Measurements from ENCODE around the gene TRIM66.

TRIM66 gene

DNA sequence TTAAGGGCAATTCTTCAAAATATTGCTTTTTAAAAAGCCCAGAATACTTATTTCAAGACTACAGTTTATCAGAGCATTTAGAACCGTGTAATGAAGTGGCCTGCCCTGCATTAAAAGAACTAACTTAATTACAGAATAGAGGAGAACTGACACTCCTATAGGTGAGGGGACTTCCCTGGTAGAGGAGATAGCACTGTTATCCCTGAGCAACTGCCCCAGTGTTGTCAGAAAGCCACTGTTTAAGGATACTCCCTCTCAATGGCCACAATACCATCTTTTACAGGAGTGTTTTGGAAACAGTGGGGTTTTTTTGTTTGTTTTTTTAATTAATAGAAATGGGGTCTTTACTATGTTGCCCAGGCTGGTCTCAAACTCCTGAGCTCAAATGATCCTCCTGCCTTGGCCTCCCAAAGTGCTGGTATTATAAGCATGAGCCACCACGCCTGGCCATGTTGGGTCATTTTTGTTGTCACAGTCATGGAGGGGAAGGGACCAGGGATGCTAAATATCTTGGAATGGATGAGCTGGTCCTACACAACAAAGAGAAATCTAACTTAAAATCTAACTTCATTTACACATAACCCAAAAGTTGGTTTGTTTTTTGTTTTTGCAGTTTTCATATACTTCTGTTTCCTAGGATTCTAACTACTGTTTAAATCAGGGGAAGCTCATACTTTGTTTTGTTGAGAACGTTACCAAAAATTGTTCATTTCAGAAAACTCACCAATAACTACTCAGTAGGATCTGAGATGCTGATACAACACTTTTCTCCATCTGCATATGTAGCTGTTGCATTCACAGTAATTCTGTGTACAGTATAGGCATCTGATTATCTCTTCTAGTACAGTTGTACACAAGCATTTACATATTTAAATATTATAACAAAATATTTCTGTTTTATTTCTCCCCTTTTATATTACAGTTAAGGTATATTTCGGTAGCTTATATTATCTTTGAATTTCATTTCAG, 8.2 kb upstream of the TRIM66 start:
- DNase-seq (ENCODE audit: insufficient read length, low spot score) = no peak
- TF ChIP-seq POLR2A (IDR thresholded peaks at IDR 0.05; ENCODE audit: low read depth, low read length) = no peak
- FAIRE-seq = no peak

DNA sequence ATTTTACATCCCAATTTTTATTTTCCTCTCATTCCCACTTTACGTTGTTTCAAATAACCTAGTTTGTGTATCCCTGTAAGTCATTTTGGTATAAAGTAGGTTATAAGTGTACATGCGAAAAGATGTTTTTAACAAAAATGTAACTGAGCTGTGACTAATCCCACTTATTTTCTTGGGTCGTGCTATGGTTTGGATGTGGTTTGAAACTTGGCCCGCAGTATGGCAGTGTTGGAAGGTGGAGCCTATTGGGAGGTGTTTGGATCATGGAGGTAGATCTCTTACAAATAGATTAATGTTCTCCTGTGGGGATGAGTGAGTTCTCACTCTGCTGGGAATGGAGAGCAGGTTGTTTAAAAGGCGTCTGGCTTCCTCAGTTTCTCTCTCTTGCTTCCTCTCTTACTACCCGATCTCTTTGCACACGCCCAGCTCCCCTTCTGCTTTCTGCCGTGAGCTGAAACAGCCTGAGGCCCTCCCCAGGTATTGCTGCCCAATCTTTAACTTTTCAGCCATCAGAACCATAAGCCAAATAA, 7.3 kb upstream of the TRIM66 start:
- no peak for TF ChIP-seq POLR2A (IDR thresholded peaks at IDR 0.05; ENCODE audit: low read depth, low read length)
- no peak for FAIRE-seq

DNA sequence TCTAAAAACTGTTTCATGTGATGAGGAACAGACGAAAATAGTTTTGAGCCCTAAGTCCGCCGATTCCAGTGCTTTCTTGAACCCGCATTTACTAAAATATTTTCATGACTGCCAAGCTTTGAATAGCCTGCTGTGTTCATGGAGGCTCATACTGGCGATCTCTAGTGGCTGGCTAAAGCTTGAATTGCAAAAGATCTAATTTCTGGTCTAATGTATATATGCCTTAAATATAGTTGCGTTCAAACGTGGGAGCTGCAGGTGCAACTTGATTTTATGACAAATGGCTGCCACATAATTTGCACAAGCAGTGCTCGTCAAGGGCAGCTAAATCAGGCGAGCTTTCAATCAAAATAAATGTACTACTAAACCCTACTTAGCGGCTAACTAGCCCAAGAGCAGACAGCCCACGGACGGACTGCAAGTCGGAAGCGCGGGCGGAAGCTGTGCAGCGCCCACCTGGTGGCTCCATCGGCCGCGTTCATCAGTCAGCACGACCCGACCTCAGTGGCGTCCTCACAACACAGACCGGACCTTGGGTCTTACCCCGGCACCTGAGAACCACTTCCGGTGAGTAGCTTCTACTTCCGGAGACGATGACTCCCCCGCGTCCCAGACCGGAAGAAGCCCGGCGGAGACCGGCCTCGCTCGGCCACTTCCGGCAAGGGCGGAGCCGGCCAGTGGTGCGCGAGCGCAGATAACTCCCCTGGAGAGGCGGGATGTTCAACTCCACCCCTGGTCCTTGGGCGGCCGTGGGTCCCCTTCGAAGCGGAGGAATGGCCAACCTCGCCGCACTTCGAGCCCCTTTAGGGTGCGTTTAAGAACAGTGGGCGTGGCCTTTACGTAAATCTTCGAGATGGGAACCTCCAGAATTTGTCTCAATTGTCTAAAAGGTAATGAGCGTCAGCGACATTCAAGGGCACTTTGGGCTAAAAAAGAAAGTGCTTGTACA, 6.2 kb upstream of the TRIM66 start:
- TF ChIP-seq POLR2A (IDR thresholded peaks at IDR 0.05; ENCODE audit: low read depth, low read length) = peak; percentile 82
- DNase-seq (ENCODE audit: insufficient read length, low spot score) (peak; percentile 95), FAIRE-seq (peak; percentile 66)

More for the DNA sequence above, 7.3 kb upstream of the TRIM66 start:
- no peak for DNase-seq (ENCODE audit: insufficient read length, low spot score)

DNA sequence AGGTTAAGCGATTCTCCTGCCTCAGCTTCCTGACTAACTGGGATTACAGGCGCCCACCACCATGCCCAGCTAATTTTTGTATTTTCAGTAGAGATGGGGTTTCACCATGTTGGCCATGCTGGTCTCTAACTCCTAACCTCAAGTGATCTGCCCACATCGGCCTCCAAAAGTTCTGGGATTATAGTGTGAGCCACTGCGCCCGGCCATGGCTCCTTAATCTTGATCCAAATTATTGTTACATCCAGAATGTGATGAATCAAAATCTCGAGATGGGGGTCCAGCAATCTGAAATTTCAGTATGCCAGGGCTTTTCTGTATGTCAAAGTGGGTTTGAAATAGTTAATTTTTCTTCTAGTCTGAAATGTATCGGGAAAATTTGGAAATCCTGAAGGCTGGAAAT, 3.9 kb upstream of the TRIM66 start:
- FAIRE-seq (no peak), DNase-seq (ENCODE audit: insufficient read length, low spot score) (no peak)
- TF ChIP-seq POLR2A (IDR thresholded peaks at IDR 0.05; ENCODE audit: low read depth, low read length) = no peak

GRCh38 chr11:8685820-8686219, 3.4 kb upstream of the TRIM66 start:
- no peak for FAIRE-seq
- DNase-seq (ENCODE audit: insufficient read length, low spot score) = no peak
- TF ChIP-seq POLR2A (IDR thresholded peaks at IDR 0.05; ENCODE audit: low read depth, low read length) = no peak

DNA sequence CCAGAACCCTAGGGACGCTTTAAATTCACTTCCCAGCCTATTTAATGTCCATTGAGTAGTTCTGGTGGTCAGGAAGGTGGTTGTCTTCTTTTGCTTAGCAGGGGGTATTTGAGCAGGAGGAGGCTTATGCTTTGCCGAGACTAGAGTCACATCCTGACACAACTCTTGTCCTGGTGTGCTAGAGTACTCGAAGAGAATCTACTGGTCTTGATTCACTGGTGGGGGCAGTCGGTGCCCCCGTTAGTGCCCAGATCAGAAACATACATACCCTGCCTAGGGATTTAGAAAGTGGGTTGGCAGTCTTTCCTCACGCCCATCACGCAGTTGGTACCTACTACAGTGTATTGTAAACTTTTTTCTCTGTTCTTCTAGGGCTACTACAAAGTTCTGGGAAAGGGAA, 2.8 kb upstream of the TRIM66 start:
- no peak for DNase-seq (ENCODE audit: insufficient read length, low spot score)
- no peak for TF ChIP-seq POLR2A (IDR thresholded peaks at IDR 0.05; ENCODE audit: low read depth, low read length)
- FAIRE-seq = no peak

DNA sequence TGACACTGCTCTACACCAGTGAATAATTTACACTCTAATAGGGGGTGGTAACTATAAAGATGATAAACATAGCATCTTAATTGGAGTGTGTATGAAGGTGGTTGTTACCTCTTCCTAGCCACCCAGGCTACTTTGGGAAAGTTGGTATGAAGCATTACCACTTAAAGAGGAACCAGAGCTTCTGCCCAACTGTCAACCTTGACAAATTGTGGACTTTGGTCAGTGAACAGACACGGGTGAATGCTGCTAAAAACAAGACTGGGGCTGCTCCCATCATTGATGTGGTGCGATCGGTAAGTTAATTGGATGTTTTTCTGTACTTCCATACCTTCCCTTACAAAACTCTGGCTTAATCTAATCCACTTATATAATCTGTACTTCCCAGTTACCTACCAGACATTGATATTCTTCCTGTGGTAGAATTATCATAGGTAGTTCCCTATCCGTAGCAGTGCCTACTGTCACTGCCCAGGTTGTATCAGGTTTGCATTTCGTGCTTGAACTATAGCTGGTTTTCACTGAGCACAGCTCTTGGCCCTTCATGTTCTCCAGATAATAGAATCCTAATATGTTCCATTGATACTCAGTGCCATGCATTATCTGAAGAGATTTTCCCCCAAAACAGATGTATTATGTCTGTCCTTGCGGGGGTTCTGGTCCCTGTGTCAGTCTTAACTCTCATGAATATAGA, 2.3 kb upstream of the TRIM66 start:
- no peak for TF ChIP-seq POLR2A (IDR thresholded peaks at IDR 0.05; ENCODE audit: low read depth, low read length)

DNA sequence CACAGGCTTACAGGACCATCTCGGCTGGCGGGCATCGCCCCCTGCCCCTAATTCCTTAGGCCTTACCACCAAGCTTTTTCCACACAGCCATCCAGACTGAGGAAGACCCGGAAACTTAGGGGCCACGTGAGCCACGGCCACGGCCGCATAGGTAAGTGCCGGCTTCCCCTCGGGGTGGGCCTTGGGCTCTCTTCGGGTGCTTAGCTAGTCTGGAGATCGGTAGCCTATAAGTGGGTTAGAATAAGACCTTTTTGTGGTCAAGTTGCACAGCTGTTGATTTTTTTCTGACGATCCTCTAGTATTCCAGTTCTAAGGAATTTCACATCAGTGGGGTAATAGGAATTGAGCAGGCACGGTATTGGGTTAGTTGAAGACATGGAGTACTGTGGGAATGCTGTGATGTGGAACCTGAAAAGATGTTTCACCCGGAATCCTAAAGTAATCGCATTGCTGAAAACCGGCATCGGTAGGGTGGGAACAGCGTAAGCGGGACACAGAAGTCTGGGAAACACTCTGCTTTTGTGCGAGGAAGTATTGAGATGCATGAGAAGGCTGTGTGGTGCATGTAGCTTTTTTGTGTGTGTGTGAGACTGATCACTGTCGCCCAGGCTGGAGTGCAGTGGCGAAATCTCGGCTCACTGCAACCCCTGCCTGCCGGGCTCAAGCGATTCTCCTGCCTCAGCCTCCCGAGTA, 796 bp upstream of the TRIM66 start:
- TF ChIP-seq POLR2A (IDR thresholded peaks at IDR 0.05; ENCODE audit: low read depth, low read length) = no peak
- DNase-seq (ENCODE audit: insufficient read length, low spot score) (no peak), FAIRE-seq (no peak)

More for the DNA sequence above, 2.3 kb upstream of the TRIM66 start:
- DNase-seq (ENCODE audit: insufficient read length, low spot score) (no peak), FAIRE-seq (no peak)

DNA sequence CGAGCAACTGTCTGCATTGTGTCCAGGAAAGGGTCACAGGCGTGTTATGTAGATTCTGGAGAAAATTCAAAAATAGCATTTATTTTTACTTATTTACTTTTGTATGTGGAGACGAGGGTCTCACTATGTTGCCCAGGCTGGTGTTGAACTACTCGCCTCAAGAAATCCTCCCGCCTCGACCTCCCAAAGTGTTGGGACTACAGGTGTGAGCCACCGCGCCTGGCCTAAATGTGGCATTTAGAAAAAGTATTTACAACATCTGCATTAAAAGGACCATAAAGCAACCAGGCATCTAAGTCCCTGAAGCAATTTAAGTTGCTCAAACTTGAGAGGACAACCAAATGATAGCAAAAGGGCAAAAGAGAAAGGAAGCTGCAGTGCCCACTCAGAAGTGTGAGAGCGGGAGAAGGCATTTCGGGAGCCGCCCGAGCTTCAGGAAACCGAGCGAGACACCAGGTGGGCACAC, 595 bp downstream of the TRIM66 start:
- FAIRE-seq (no peak), DNase-seq (ENCODE audit: insufficient read length, low spot score) (no peak)
- no peak for TF ChIP-seq POLR2A (IDR thresholded peaks at IDR 0.05; ENCODE audit: low read depth, low read length)

GRCh38 chr11:8679006-8679405, 3.5 kb downstream of the TRIM66 start:
- TF ChIP-seq POLR2A (IDR thresholded peaks at IDR 0.05; ENCODE audit: low read depth, low read length) = no peak
- FAIRE-seq (no peak), DNase-seq (ENCODE audit: insufficient read length, low spot score) (no peak)

DNA sequence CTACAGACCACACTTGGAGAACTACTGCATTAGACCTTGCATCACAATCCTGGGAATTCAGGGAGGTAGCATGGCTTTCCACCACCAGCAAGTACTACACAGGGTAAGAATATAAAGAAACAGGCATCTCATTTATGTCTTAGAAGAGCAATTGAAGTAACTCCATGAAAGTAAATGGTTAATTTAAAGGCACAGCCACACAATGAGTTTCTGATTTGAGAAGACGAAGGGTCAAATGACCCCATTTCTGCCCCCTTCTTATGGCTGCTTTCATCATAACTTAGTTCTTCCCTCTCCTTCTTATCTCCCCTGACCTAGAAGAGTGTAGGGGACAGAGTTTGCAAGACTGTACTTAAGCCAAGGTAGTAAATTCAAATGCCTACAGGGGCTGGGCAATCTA, 6.0 kb downstream of the TRIM66 start:
- FAIRE-seq = no peak
- no peak for TF ChIP-seq POLR2A (IDR thresholded peaks at IDR 0.05; ENCODE audit: low read depth, low read length)
- DNase-seq (ENCODE audit: insufficient read length, low spot score) = no peak

DNA sequence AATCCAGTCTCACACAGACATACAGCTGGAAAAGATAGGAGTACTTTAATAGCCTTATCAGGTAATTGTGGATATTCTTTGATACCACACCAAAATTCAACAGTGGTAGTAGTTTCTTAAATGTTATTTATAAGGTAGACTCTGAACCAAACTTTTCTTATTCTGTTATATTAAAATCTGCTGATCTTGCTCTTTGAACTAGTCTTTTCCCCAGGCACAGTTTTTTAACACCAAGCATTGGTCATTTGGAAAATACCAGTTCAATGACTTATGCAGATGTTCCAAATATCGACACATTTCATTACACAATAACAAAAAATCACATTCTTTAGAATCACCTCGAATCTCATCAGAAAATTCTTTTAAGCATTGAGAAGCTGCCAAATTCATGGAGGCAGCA, 7.6 kb downstream of the TRIM66 start:
- TF ChIP-seq POLR2A (IDR thresholded peaks at IDR 0.05; ENCODE audit: low read depth, low read length) = no peak
- FAIRE-seq (no peak), DNase-seq (ENCODE audit: insufficient read length, low spot score) (no peak)

DNA sequence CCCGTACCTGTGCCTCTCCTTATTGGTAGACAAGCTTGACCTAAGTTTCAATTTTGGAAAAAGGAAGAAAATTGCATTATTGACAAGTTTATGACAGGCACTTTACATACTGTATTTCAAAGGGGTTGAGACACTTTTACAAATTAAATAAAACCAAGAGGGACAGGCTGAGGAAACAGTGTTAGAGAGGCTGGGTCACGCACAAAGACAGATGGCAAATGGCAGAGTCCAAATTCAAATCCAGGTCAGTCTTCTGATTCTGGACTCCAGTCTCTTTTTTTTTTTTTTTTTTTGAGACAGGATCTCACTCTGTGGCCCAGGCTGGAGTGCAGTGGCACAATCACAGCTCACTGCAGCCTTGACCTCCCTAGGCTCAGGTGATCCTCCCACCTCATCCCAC, 10.1 kb downstream of the TRIM66 start:
- no peak for FAIRE-seq
- DNase-seq (ENCODE audit: insufficient read length, low spot score) = no peak
- no peak for TF ChIP-seq POLR2A (IDR thresholded peaks at IDR 0.05; ENCODE audit: low read depth, low read length)

All from H54 (cell line).